GM12878 (cell line): Measurements from ENCODE around the gene HLA-F.

ENCODE experiments used
- FOS ChIP-seq: IDR thresholded peaks from 3 replicates; pipeline ENCODE4 v1.6.1; 2011; ENCODE audit warnings: borderline replicate concordance; ENCODE audit not compliant: insufficient read length; ENCODE audit errors: extremely low read depth
- TF ChIP-seq, protein P1 (sequence below): IDR thresholded peaks from 2 replicates; pipeline ENCODE4 v1.6.1; 2011; ENCODE audit warnings: borderline replicate concordance, low read depth, mild to moderate bottlenecking, moderate library complexity, low read length; ENCODE audit not compliant: insufficient read depth, poor library complexity, severe bottlenecking

DNA sequence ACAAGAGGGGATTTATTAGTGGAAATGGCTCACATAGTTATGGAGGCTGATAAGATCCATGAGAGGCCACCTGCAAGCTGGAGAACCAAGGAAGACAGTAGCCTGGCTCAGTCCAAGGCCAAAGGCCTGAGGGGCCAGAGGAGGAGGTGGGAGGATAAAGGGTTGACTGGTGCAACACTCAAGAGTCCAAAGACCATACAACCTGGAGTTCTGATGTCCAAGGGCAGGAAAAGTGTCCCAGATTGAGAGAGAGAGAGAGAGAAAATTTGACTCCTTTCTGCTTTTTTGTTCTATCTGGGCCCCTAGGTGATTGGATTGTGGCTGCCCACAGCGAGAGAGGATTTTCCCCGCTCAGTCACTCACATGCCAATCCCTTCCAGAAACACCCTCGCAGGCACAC, 8.0 kb downstream of the HLA-F start:
- no peak for TF ChIP-seq FOS
- TF ChIP-seq, protein P1, sequence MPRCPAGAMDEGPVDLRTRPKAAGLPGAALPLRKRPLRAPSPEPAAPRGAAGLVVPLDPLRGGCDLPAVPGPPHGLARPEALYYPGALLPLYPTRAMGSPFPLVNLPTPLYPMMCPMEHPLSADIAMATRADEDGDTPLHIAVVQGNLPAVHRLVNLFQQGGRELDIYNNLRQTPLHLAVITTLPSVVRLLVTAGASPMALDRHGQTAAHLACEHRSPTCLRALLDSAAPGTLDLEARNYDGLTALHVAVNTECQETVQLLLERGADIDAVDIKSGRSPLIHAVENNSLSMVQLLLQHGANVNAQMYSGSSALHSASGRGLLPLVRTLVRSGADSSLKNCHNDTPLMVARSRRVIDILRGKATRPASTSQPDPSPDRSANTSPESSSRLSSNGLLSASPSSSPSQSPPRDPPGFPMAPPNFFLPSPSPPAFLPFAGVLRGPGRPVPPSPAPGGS = no peak
